Loucy (cell line): ENCODE results near the gene SPRED2.

Experiments
- CTCF ChIP-seq: fragments of 200-600 bp; sonication (generic); conservative IDR thresholded peaks from 2 replicates; pipeline ENCODE4 v1.5.1; 2014; ENCODE audit warnings: mild to moderate bottlenecking, antibody characterized with exemption, low read length
- EZH2phosphoT487 ChIP-seq: fragments of 200-600 bp; IDR thresholded peaks from 2 replicates; pipeline ENCODE4 v1.6.1; 2018; ENCODE audit warnings: antibody characterized with exemption, mild to moderate bottlenecking, moderate library complexity, borderline replicate concordance

GRCh38 chr2:65393046-65393445 lies 39.4 kb downstream of the SPRED2 start:
- TF ChIP-seq CTCF = no peak
- no peak for TF ChIP-seq EZH2phosphoT487
